ENCODE results near the gene DHX38.
"Not testable (repeated sequence)": the region's sequence is repeated elsewhere in the genome, so short reads cannot be mapped to it uniquely, and the experiment has no call there.

GRCh38 chr16:72054254-72054847 is 39.3 kb upstream of the DHX38 start, which contains the start of gene HP:
- not testable (repeated sequence) for TF ChIP-seq POLR2A, CTCF (IDR thresholded peaks at IDR 0.05)

Measured in transverse colon (tissue), 3 donors.